ENCODE data around the gene TMEM179.

DNA sequence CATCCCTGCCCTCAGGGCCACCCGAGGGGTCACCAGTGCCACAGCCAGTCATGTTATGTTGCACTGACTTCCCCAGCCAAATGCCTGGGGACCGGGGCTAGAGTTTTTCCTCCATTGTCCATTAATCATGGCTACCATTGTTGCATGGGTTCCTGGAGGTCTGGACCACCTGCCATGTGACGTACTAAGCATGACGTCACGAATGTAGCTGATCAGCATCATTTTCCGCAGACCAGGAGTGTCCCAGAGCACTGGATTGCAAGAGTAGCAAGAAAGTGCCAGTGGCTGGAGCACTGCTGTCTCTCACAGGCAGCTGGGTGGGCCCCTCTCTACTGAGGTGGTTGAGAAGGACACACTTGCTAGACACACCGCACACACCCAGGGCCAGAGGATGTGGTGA is 31.9 kb downstream of the TMEM179 start:
- TF ChIP-seq, protein P1, sequence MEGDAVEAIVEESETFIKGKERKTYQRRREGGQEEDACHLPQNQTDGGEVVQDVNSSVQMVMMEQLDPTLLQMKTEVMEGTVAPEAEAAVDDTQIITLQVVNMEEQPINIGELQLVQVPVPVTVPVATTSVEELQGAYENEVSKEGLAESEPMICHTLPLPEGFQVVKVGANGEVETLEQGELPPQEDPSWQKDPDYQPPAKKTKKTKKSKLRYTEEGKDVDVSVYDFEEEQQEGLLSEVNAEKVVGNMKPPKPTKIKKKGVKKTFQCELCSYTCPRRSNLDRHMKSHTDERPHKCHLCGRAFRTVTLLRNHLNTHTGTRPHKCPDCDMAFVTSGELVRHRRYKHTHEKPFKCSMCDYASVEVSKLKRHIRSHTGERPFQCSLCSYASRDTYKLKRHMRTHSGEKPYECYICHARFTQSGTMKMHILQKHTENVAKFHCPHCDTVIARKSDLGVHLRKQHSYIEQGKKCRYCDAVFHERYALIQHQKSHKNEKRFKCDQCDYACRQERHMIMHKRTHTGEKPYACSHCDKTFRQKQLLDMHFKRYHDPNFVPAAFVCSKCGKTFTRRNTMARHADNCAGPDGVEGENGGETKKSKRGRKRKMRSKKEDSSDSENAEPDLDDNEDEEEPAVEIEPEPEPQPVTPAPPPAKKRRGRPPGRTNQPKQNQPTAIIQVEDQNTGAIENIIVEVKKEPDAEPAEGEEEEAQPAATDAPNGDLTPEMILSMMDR (conservative IDR thresholded peaks at IDR 0.05; ENCODE audit: low read depth, low read length) = no peak
- no peak for TF ChIP-seq EZH2 (IDR thresholded peaks at IDR 0.05; ENCODE audit: low read length, unreplicated experiment)
